Uterus (tissue), 4 donors: Measurements from ENCODE around the gene KCNMA1. TPM values are rescaled to one million over a fixed set of nuclear protein-coding genes. Genes with fewer than 3 reads are reported as not detected.
A peak's percentile ranks its signal among the peaks of the same experiment; 100 is the strongest.

Experiments used
- DNase-seq, 2 donors: peaks; one replicate each; pipeline ENCODE4 v3.0.0-alpha.2; 2019 to 2020
- H3K27ac ChIP-seq, 2 donors: fragments of 200-600 bp; sonication (generic); 1 replicate in 1 of 2; 2 replicates in 1 of 2; pipeline ENCODE4 v1.5.1; 2016 to 2018
- H3K27me3 ChIP-seq, 2 donors: fragments of 200-600 bp; sonication (generic); one replicate each; pipeline ENCODE4 v1.5.1; 2018 to 2019; ENCODE audit warnings: control low read depth in 1 of 2
- H3K36me3 ChIP-seq, 2 donors: fragments of 200-600 bp; sonication (generic); one replicate each; pipeline ENCODE4 v1.5.1; 2019; ENCODE audit warnings: control low read depth in 1 of 2
- H3K4me1 ChIP-seq, 2 donors: fragments of 200-600 bp; sonication (generic); one replicate each; pipeline ENCODE4 v1.5.1; 2018 to 2019; ENCODE audit warnings: control low read depth in 1 of 2
- H3K4me3 ChIP-seq, 2 donors: fragments of 200-600 bp; sonication (generic); 1 replicate in 1 of 2; 2 replicates in 1 of 2; pipeline ENCODE4 v1.5.1; 2018 to 2019; ENCODE audit warnings: mild to moderate bottlenecking in 1 of 2
- H3K9me3 ChIP-seq, 2 donors: fragments of 200-600 bp; sonication (generic); one replicate each; pipeline ENCODE4 v1.5.1; 2019; ENCODE audit warnings: control low read depth in 1 of 2
- CTCF ChIP-seq, 4 experiments: fragments of 200-600 bp in 2 of 4; fragments of 450-650 bp in 2 of 4; sonication (generic) in 2 of 4; IDR thresholded peaks; one replicate each; pipeline ENCODE4 v1.5.1; 2016 to 2019; ENCODE audit warnings: antibody characterized with exemption in 4 of 4, mild to moderate bottlenecking in 2 of 4, moderate library complexity in 1 of 4
- POLR2A ChIP-seq, 2 donors: fragments of 450-650 bp; IDR thresholded peaks; one replicate each; pipeline ENCODE4 v1.6.1; 2016; ENCODE audit warnings: antibody characterized with exemption in 2 of 2, mild to moderate bottlenecking in 1 of 2, moderate library complexity in 1 of 2
- intact Hi-C: fragments of 100-400 bp; cut with DNase I; formaldehyde crosslinking; loops from one replicate; pipeline ENCODE4 v1.15.1; 2023; ENCODE audit warnings: low total_unique reads
- total RNA-seq, 4 donors: library from RNA; depleted of rRNA in 3 of 4; stranded (reverse); fragments of >200 nt in 3 of 4; gene quantifications; one replicate each; pipeline versions ENCODE4 v1.1.0 to v1.2.4, GENCODE V29; 2014 to 2023
- donor health status: DM: yes; HTN: yes; CAD: no.

KCNMA1 gene
- total RNA-seq, 4 donors from 2014 or later = 86.2 to 236 (median 164) TPM

GRCh38 chr10:77564731-77565589, 72.6 kb downstream of the KCNMA1 start:
- H3K27ac ChIP-seq = peak overlapping the region; percentile 28 to 51
- H3K4me1 ChIP-seq = peaks cover 3 to 10% of the 10 kb centered on the region in 2 donors
- intact Hi-C loops = no loop called here
- H3K4me3 ChIP-seq = no peak overlapping the region
- no peak for DNase-seq
- no peak for TF ChIP-seq CTCF (IDR thresholded peaks at IDR 0.05)
- TF ChIP-seq POLR2A (IDR thresholded peaks at IDR 0.05) = no peak
- no peaks in the 10 kb centered on the region for H3K36me3 ChIP-seq
- H3K27me3 ChIP-seq = no peaks in the 10 kb centered on the region
- no peaks in the 10 kb centered on the region for H3K9me3 ChIP-seq

GRCh38 chr10:77563638-77564270, 73.9 kb downstream of the KCNMA1 start:
- no peak for DNase-seq
- Histone ChIP-seq H3K27me3 (no peaks in the 10 kb centered on the region), H3K27ac (peak overlapping the region in 1 of 2 donors; percentile 51), H3K36me3 (no peaks in the 10 kb centered on the region), H3K9me3 (no peaks in the 10 kb centered on the region), H3K4me1 (peaks cover 3 to 10% of the 10 kb centered on the region in 2 donors), H3K4me3 (no peak overlapping the region)
- intact Hi-C loops = no loop called here
- TF ChIP-seq CTCF (IDR thresholded peaks at IDR 0.05) (no peak), POLR2A (IDR thresholded peaks at IDR 0.05) (no peak)

GRCh38 chr10:77562742-77563141, 74.9 kb downstream of the KCNMA1 start:
- intact Hi-C loops = no loop called here
- H3K4me1 ChIP-seq = peaks cover 3 to 10% of the 10 kb centered on the region in 2 donors
- no peaks in the 10 kb centered on the region for H3K36me3 ChIP-seq
- H3K27ac ChIP-seq = peak overlapping the region in 1 of 2 donors; percentile 51
- no peak overlapping the region for H3K4me3 ChIP-seq
- H3K9me3 ChIP-seq = no peaks in the 10 kb centered on the region
- no peak for DNase-seq
- no peaks in the 10 kb centered on the region for H3K27me3 ChIP-seq
- TF ChIP-seq POLR2A (IDR thresholded peaks at IDR 0.05) = no peak
- TF ChIP-seq CTCF (IDR thresholded peaks at IDR 0.05) = no peak

- TF ChIP-seq POLR2A (IDR thresholded peaks at IDR 0.05) (no peak), CTCF (IDR thresholded peaks at IDR 0.05) (no peak)
- Histone ChIP-seq H3K36me3 (no peaks in the 10 kb centered on the region), H3K27me3 (no peaks in the 10 kb centered on the region), H3K4me1 (peaks cover 3 to 10% of the 10 kb centered on the region in 2 donors), H3K9me3 (no peaks in the 10 kb centered on the region), H3K4me3 (no peak overlapping the region), H3K27ac (peak overlapping the region in 1 of 2 donors; percentile 51)
- intact Hi-C loops = no loop called here
- no peak for DNase-seq
Observed at GRCh38 chr10:77561991-77562390, 75.6 kb downstream of the KCNMA1 start.

GRCh38 chr10:77560471-77560870, 77.1 kb downstream of the KCNMA1 start:
- intact Hi-C loops = no loop called here
- no peaks in the 10 kb centered on the region for H3K36me3 ChIP-seq
- H3K4me1 ChIP-seq = peaks cover 3 to 10% of the 10 kb centered on the region in 2 donors
- no peaks in the 10 kb centered on the region for H3K27me3 ChIP-seq
- TF ChIP-seq POLR2A (IDR thresholded peaks at IDR 0.05) = no peak
- TF ChIP-seq CTCF (IDR thresholded peaks at IDR 0.05) = no peak
- H3K4me3 ChIP-seq = no peak overlapping the region
- no peak for DNase-seq
- no peaks in the 10 kb centered on the region for H3K9me3 ChIP-seq
- H3K27ac ChIP-seq = peak overlapping the region in 1 of 2 donors; percentile 21
